ENCODE results near the gene LGALS16.

- TF ChIP-seq, protein P1, sequence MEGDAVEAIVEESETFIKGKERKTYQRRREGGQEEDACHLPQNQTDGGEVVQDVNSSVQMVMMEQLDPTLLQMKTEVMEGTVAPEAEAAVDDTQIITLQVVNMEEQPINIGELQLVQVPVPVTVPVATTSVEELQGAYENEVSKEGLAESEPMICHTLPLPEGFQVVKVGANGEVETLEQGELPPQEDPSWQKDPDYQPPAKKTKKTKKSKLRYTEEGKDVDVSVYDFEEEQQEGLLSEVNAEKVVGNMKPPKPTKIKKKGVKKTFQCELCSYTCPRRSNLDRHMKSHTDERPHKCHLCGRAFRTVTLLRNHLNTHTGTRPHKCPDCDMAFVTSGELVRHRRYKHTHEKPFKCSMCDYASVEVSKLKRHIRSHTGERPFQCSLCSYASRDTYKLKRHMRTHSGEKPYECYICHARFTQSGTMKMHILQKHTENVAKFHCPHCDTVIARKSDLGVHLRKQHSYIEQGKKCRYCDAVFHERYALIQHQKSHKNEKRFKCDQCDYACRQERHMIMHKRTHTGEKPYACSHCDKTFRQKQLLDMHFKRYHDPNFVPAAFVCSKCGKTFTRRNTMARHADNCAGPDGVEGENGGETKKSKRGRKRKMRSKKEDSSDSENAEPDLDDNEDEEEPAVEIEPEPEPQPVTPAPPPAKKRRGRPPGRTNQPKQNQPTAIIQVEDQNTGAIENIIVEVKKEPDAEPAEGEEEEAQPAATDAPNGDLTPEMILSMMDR (conservative IDR thresholded peaks at IDR 0.05; ENCODE audit: low read length): no peak
- no peak for TF ChIP-seq EZH2phosphoT487 (IDR thresholded peaks at IDR 0.05; ENCODE audit: borderline replicate concordance)
Observed at GRCh38 chr19:39670998-39671397, 15.3 kb downstream of the LGALS16 start.

All from Loucy (cell line).